CD8-positive, alpha-beta memory T cell (primary cell): ENCODE data around the gene EML6. TPM values are rescaled to one million over a fixed set of nuclear protein-coding genes. Genes with fewer than 3 reads are reported as not detected.

Experiments
- CTCF ChIA-PET: fragments of 350-600 bp; sonication (Branson Sonifier 250); formaldehyde crosslinking; loops from one replicate; lab custom pipeline; 2021; ENCODE audit warnings: antibody characterized with exemption; lab: Charles Lee
- POLR2A ChIA-PET: fragments of 350-600 bp; sonication (Branson Sonifier 250); formaldehyde crosslinking; loops from one replicate; lab custom pipeline; 2021; ENCODE audit warnings: antibody characterized with exemption; lab: Charles Lee
- DNase-seq, 5 donors: peaks; one replicate each; pipeline versions ENCODE4 v3.0.0 to v3.0.0-alpha.2; 2020 to 2022; ENCODE audit warnings: mixed read lengths in 1 of 5
- H3K27ac ChIP-seq: one replicate; pipeline ENCODE4 v1.7.0; 2013; ENCODE audit warnings: low read depth, mild to moderate bottlenecking, low read length, moderate library complexity
- H3K27me3 ChIP-seq: 2 replicates; pipeline ENCODE4 v1.7.0; 2013; ENCODE audit warnings: low read length, mild to moderate bottlenecking; ENCODE audit not compliant: insufficient read depth, poor library complexity, severe bottlenecking
- H3K36me3 ChIP-seq: 2 replicates; pipeline ENCODE4 v1.7.0; 2013; ENCODE audit warnings: mild to moderate bottlenecking, low read length, moderate library complexity; ENCODE audit not compliant: insufficient read depth
- H3K4me1 ChIP-seq: 2 replicates; pipeline ENCODE4 v1.7.0; 2013; ENCODE audit warnings: mild to moderate bottlenecking, low read length, moderate library complexity; ENCODE audit not compliant: insufficient read depth
- H3K4me3 ChIP-seq: 2 replicates; pipeline ENCODE4 v1.7.0; 2013; ENCODE audit warnings: mild to moderate bottlenecking, low read length
- H3K9me3 ChIP-seq: 2 replicates; pipeline ENCODE4 v1.7.0; 2013; ENCODE audit warnings: mild to moderate bottlenecking, low read length
- H3K27ac Mint-ChIP-seq, 8 donors: one replicate each; pipeline ENCODE4 v1.8.0; 2020 to 2021; ENCODE audit warnings: mixed read lengths in 8 of 8, mild to moderate bottlenecking in 6 of 8, inconsistent platforms in 3 of 8, moderate library complexity in 3 of 8
- H3K27me3 Mint-ChIP-seq, 2 donors: one replicate each; pipeline ENCODE4 v1.8.0; 2020 to 2021; ENCODE audit warnings: mixed read lengths in 2 of 2, mild to moderate bottlenecking in 1 of 2, moderate library complexity in 1 of 2
- H3K36me3 Mint-ChIP-seq, 3 donors: one replicate each; pipeline ENCODE4 v1.8.0; 2020 to 2021; ENCODE audit warnings: mixed read lengths in 3 of 3, inconsistent platforms in 1 of 3, mild to moderate bottlenecking in 1 of 3
- H3K4me1 Mint-ChIP-seq, 3 donors: one replicate each; pipeline ENCODE4 v1.8.0; 2020 to 2021; ENCODE audit warnings: mixed read lengths in 3 of 3, inconsistent platforms in 1 of 3, mild to moderate bottlenecking in 1 of 3
- H3K4me3 Mint-ChIP-seq, 7 donors: one replicate each; pipeline ENCODE4 v1.8.0; 2020 to 2021; ENCODE audit warnings: mixed read lengths in 7 of 7, mild to moderate bottlenecking in 6 of 7, moderate library complexity in 4 of 7, inconsistent platforms in 2 of 7
- H3K9me3 Mint-ChIP-seq, 5 donors: one replicate each; pipeline ENCODE4 v1.8.0; 2020 to 2022; ENCODE audit warnings: mixed read lengths in 5 of 5, mild to moderate bottlenecking in 3 of 5, moderate library complexity in 2 of 5, inconsistent platforms in 1 of 5
- polyA plus RNA-seq: library from polyadenylated mRNA; unstranded; fragments of 300-500 nt; fragmentation: Illumina TruSeq; gene quantifications from one replicate; pipeline ENCODE4 v1.2.3, GENCODE V29; 2021
- total RNA-seq, 2 experiments: library from RNA; stranded (reverse); gene quantifications; one replicate each; pipeline ENCODE4 v1.2.3, GENCODE V29; 2021

EML6 gene
- total and polyA plus RNA-seq, 3 experiments from 2014 or later: 0.05 to 2.3 (median 1.3) TPM

DNA sequence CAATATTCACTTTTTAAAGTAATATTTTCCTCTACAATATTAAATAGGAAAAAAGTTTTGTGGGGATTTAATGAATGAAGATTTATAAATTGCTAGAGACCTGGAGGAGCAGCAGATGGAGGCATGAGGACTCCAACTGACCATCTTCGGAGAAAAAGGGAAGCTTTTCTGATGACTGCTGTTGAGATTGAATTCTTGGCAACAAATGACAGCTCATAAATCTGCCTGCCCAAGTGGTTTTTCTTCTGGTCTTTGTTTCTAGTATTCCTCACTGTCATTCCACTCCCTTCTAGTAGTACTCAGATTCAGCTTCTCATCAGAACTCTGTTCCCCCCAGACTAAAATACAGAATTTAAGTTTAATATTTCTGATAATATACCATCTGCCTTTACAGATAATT lies 157.0 kb downstream of the EML6 start:
- Mint-ChIP-seq H3K4me3 (no peak overlapping the region), H3K9me3 (no peaks in the 10 kb centered on the region), H3K27ac (no peak overlapping the region), H3K36me3 (no peaks in the 10 kb centered on the region), H3K4me1 (no peaks in the 10 kb centered on the region), H3K27me3 (peaks cover 0 to 4% of the 10 kb centered on the region in 2 donors)
- H3K9me3 ChIP-seq: no peaks in the 10 kb centered on the region
- H3K36me3 ChIP-seq: no peaks in the 10 kb centered on the region
- DNase-seq: no peak
- POLR2A ChIA-PET: interaction anchor here (0.5 kb wide), 1 partner anchor 291 kb away, joined by 9 read pairs; no protein-coding TSS in a partner anchor
- H3K4me3 ChIP-seq: no peak overlapping the region
- H3K27me3 ChIP-seq: no peaks in the 10 kb centered on the region
- no peak overlapping the region for H3K27ac ChIP-seq
- no peaks in the 10 kb centered on the region for H3K4me1 ChIP-seq
- CTCF ChIA-PET: no interaction called here

DNA sequence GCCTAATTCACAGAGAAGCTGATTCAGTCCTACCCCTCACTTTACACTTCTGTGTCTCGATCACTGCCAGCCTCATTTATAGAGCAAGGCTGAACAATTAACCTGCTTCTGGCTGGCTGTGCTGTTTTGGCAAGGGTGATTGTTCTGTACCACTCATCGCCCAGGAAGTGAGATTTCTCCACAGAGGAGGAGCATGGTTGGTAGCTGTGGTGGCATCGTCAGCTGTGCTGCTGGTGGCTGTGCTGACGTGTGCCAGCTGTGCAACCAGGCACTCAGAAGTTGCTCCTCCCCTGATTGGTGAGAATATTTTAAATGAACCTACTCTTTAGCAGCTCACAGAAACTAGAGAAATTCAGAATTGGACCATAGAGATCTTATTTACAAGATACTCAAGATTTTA lies 158.3 kb downstream of the EML6 start:
- DNase-seq: no peak
- ChIA-PET CTCF (no interaction called here), POLR2A (no interaction called here)
- H3K4me1 ChIP-seq: no peaks in the 10 kb centered on the region
- H3K27me3 ChIP-seq: no peaks in the 10 kb centered on the region
- Mint-ChIP-seq H3K4me3 (no peak overlapping the region), H3K27ac (no peak overlapping the region), H3K27me3 (peaks cover 0 to 7% of the 10 kb centered on the region in 2 donors), H3K36me3 (no peaks in the 10 kb centered on the region), H3K9me3 (no peaks in the 10 kb centered on the region), H3K4me1 (no peaks in the 10 kb centered on the region)
- H3K4me3 ChIP-seq: no peak overlapping the region
- no peak overlapping the region for H3K27ac ChIP-seq
- H3K36me3 ChIP-seq: no peaks in the 10 kb centered on the region
- H3K9me3 ChIP-seq: no peaks in the 10 kb centered on the region

DNA sequence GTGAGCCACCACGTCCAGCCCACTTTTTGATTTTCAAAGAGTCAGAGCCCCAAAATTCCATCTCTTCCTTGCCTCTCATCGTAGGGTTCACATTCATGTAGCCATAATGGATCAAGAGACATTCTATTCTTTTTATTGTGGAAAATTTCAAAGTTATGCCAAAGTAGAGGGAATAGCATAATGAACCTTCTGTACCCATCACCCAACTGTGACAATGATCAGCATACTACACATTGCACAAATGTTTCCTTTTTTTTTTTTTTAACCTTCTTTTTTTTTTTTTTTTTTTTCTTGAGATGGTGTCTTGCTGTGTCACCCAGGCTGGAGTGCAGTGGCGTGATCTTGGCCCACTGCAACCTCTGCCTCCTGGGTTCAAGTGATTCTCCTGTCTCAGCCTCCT lies 162.4 kb downstream of the EML6 start:
- no peak overlapping the region for H3K4me3 Mint-ChIP-seq
- H3K9me3 ChIP-seq: no peaks in the 10 kb centered on the region
- no peak for DNase-seq
- H3K4me3 ChIP-seq: no peak overlapping the region
- POLR2A ChIA-PET: no interaction called here
- H3K27ac Mint-ChIP-seq: no peak overlapping the region
- no peaks in the 10 kb centered on the region for H3K36me3 Mint-ChIP-seq
- H3K4me1 Mint-ChIP-seq: no peaks in the 10 kb centered on the region
- H3K36me3 ChIP-seq: no peaks in the 10 kb centered on the region
- no peaks in the 10 kb centered on the region for H3K4me1 ChIP-seq
- H3K27me3 Mint-ChIP-seq: peaks cover 10 to 25% of the 10 kb centered on the region in 2 donors
- H3K27me3 ChIP-seq: no peaks in the 10 kb centered on the region
- CTCF ChIA-PET: no interaction called here
- no peak overlapping the region for H3K27ac ChIP-seq
- H3K9me3 Mint-ChIP-seq: no peaks in the 10 kb centered on the region

DNA sequence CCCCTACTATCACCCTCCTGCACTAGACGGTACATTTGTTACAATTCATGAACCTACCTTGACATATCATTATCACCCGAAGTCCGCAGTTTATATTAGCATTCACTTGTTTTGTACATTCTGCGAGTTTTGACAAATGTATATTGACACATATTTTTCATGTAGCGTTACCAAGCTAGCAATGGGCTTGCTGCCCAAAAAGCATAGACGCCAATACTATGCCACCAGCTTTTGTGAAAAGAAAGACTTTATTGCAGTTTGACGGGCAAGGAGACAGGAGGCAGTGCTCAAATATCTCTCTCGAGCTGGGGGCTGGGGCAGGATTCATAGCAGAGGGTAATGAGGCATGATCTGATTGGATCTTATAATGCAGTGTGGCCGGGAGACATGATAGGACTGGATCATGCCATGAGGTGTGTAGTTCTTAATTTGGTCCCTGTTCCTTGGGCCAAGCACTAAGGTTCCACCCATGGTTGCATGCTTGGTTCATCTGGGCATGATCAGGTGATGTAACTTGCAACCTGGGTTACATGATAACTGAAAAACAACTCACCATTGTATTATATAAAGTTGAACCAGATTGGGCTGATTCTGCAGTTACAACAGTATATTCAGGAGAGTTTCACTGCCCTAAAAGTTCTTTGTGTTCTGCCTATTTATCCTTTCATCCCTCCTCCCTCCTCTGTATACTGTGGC lies 164.5 kb downstream of the EML6 start:
- Mint-ChIP-seq H3K4me3 (no peak overlapping the region), H3K27me3 (peaks cover 10 to 21% of the 10 kb centered on the region in 2 donors), H3K27ac (no peak overlapping the region), H3K9me3 (no peaks in the 10 kb centered on the region), H3K4me1 (no peaks in the 10 kb centered on the region), H3K36me3 (no peaks in the 10 kb centered on the region)
- DNase-seq: no peak
- no peaks in the 10 kb centered on the region for H3K9me3 ChIP-seq
- H3K27me3 ChIP-seq: no peaks in the 10 kb centered on the region
- H3K4me3 ChIP-seq: no peak overlapping the region
- ChIA-PET POLR2A (no interaction called here), CTCF (no interaction called here)
- no peaks in the 10 kb centered on the region for H3K4me1 ChIP-seq
- H3K36me3 ChIP-seq: no peaks in the 10 kb centered on the region
- H3K27ac ChIP-seq: no peak overlapping the region

DNA sequence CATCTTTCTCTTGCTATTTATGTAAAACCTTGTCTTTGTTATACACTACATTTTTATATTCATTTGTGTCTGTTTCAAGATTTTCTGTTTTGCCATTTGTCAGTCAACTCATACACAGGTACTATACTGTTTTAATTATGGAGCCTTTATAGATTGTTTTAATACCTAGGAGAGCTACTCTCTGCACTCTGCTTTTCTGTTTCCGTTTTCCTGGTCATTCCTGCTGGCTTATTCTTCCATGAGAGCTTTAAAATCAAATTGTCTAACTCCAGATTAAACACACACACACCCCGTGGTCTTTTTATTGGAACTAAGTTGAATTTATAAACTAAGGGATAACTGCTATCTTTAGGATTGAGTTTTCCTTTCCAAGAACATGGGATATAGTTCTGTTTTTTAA lies 165.6 kb downstream of the EML6 start:
- no peaks in the 10 kb centered on the region for H3K27me3 ChIP-seq
- no peaks in the 10 kb centered on the region for H3K4me1 ChIP-seq
- no peaks in the 10 kb centered on the region for H3K9me3 ChIP-seq
- CTCF ChIA-PET: no interaction called here
- no peaks in the 10 kb centered on the region for H3K36me3 ChIP-seq
- H3K27me3 Mint-ChIP-seq: peaks cover 10 to 21% of the 10 kb centered on the region in 2 donors
- DNase-seq: no peak
- no peak overlapping the region for H3K4me3 ChIP-seq
- H3K4me1 Mint-ChIP-seq: no peaks in the 10 kb centered on the region
- H3K4me3 Mint-ChIP-seq: no peak overlapping the region
- H3K36me3 Mint-ChIP-seq: no peaks in the 10 kb centered on the region
- no peak overlapping the region for H3K27ac ChIP-seq
- no peaks in the 10 kb centered on the region for H3K9me3 Mint-ChIP-seq
- no peak overlapping the region for H3K27ac Mint-ChIP-seq
- POLR2A ChIA-PET: interaction anchor here (0.6 kb wide), 1 partner anchor 329 kb away, joined by 4 read pairs; no protein-coding TSS in a partner anchor

DNA sequence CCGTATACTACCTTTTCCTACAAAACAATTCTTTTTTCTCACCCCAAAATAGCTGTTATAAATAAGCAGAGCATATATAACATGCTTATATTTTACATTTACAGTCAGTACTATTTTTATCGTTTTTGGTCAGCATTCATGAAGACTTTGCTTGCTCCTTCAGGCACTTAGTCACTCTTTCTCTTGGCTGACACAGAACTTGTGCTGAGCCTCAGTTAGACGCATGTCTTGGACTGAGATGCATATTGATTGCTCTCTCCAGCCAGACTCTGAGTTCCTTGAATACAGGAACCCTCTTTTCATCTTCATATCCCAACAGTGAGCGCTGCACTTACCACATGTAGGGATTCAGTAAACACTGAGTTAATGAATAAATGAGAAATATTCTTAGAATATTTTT lies 168.4 kb downstream of the EML6 start:
- POLR2A ChIA-PET: no interaction called here
- Mint-ChIP-seq H3K27ac (no peak overlapping the region), H3K36me3 (no peaks in the 10 kb centered on the region)

DNA sequence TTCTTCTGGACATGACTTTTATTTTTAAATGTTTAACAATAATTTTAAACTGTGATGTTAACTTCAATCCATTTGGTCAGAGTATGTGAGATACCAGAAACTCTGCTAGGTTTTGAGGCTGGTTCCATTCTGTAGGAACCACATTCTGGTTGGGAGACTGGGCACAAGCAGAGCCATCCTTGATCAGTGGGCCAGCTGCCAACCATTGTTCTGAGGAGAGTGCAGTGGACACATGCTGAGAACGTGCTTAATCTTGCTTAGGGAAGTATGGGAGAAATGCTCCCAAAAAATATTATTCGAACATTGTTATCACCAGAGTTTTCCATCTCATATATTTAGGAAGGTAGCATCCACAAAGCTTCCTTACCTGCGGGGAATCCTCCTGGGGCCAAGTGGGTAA lies 171.0 kb downstream of the EML6 start:
- Mint-ChIP-seq H3K9me3 (peaks cover 0 to 3% (median 0%) of the 10 kb centered on the region in 5 donors), H3K4me1 (peaks cover 6 to 13% (median 11%) of the 10 kb centered on the region in 3 donors), H3K4me3 (no peak overlapping the region), H3K36me3 (no peaks in the 10 kb centered on the region), H3K27me3 (peaks cover 4 to 10% of the 10 kb centered on the region in 2 donors), H3K27ac (no peak overlapping the region)
- ChIA-PET CTCF (no interaction called here), POLR2A (no interaction called here)
- peaks cover 13% of the 10 kb centered on the region for H3K4me1 ChIP-seq
- no peak overlapping the region for H3K4me3 ChIP-seq
- no peaks in the 10 kb centered on the region for H3K9me3 ChIP-seq
- no peak for DNase-seq
- H3K36me3 ChIP-seq: no peaks in the 10 kb centered on the region
- no peaks in the 10 kb centered on the region for H3K27me3 ChIP-seq
- H3K27ac ChIP-seq: no peak overlapping the region

More for the DNA sequence above, 168.4 kb downstream of the EML6 start:
- Mint-ChIP-seq H3K27me3 (peaks cover 10 to 19% of the 10 kb centered on the region in 2 donors), H3K4me1 (no peaks in the 10 kb centered on the region), H3K4me3 (no peak overlapping the region), H3K9me3 (peaks cover 0 to 3% (median 0%) of the 10 kb centered on the region in 5 donors)
- Histone ChIP-seq H3K4me3 (no peak overlapping the region), H3K4me1 (no peaks in the 10 kb centered on the region), H3K27ac (no peak overlapping the region), H3K36me3 (no peaks in the 10 kb centered on the region), H3K9me3 (no peaks in the 10 kb centered on the region), H3K27me3 (no peaks in the 10 kb centered on the region)
- no peak for DNase-seq
- CTCF ChIA-PET: no interaction called here

DNA sequence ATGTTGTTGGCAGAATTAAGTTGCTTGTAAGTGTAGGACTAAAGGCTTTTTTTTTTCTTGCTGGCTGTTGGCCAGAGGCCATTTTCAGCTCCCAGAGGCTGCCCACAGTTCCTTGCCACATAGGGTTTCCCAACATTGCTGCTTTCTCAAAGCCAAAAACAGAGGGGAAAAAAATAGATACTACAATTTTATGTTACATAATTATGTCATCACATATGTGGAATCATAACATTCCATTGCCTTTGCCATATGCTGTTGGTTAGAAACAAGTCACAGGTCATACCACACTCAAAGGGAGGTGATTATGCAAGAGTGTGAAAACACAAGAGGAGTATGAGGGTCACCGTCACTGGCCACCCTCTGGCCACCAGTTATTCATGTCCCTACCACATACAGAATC lies 172.3 kb downstream of the EML6 start:
- H3K4me3 Mint-ChIP-seq: no peak overlapping the region
- H3K4me1 Mint-ChIP-seq: peaks cover 6 to 13% (median 11%) of the 10 kb centered on the region in 3 donors
- Histone ChIP-seq H3K4me3 (no peak overlapping the region), H3K27me3 (no peaks in the 10 kb centered on the region), H3K9me3 (no peaks in the 10 kb centered on the region), H3K36me3 (no peaks in the 10 kb centered on the region), H3K4me1 (peaks cover 13% of the 10 kb centered on the region), H3K27ac (no peak overlapping the region)
- no peaks in the 10 kb centered on the region for H3K36me3 Mint-ChIP-seq
- POLR2A ChIA-PET: no interaction called here
- CTCF ChIA-PET: no interaction called here
- H3K27me3 Mint-ChIP-seq: no peaks in the 10 kb centered on the region
- no peak for DNase-seq
- peaks cover 0 to 3% (median 0%) of the 10 kb centered on the region in 5 donors for H3K9me3 Mint-ChIP-seq
- no peak overlapping the region for H3K27ac Mint-ChIP-seq
